WI38 (cell line): Measurements from ENCODE around the gene TRIM29.
"Not testable (repeated sequence)": the region's sequence is repeated elsewhere in the genome, so short reads cannot be mapped to it uniquely, and the experiment has no call there.

Experiments
- H3K4me3 ChIP-seq: 2 replicates; pipeline ENCODE4 v1.5.1; 2011; ENCODE audit warnings: low read depth, mild to moderate bottlenecking, control low read depth, low read length
- CTCF ChIP-seq: IDR thresholded peaks from 2 replicates; pipeline ENCODE4 v1.5.1; 2012; ENCODE audit warnings: low read depth, mild to moderate bottlenecking, control low read depth, low read length

TRIM29 gene

GRCh38 chr11:120151536-120151935, 13.6 kb upstream of the TRIM29 start:
- H3K4me3 ChIP-seq, result no peak overlapping the region
- TF ChIP-seq CTCF, result no peak

- no peak for TF ChIP-seq CTCF
- no peak overlapping the region for H3K4me3 ChIP-seq
Measured at GRCh38 chr11:120149246-120149645, 11.3 kb upstream of the TRIM29 start.

- no peak for TF ChIP-seq CTCF
Measured at GRCh38 chr11:120147950-120148270, 10.0 kb upstream of the TRIM29 start.

GRCh38 chr11:120147094-120147949, 9.4 kb upstream of the TRIM29 start:
- no peak overlapping the region for H3K4me3 ChIP-seq
- TF ChIP-seq CTCF, result no peak

More at GRCh38 chr11:120147950-120148270, 10.0 kb upstream of the TRIM29 start:
- no peak overlapping the region for H3K4me3 ChIP-seq

GRCh38 chr11:120146413-120147093, 8.6 kb upstream of the TRIM29 start:
- H3K4me3 ChIP-seq, result no peak overlapping the region
- no peak for TF ChIP-seq CTCF

- no peak overlapping the region for H3K4me3 ChIP-seq
- no peak for TF ChIP-seq CTCF
Measured at GRCh38 chr11:120144501-120144900, 6.6 kb upstream of the TRIM29 start.

- not testable (repeated sequence) for H3K4me3 ChIP-seq
Measured at GRCh38 chr11:120143472-120143871, 5.6 kb upstream of the TRIM29 start.
